Kidney capillary endothelial cell (primary cell): ENCODE results near the gene C1S.

Experiments used
- DNase-seq: peaks from one replicate; pipeline ENCODE4 v3.0.0-alpha.2; 2018; ENCODE audit warnings: low spot score

C1S gene

DNA sequence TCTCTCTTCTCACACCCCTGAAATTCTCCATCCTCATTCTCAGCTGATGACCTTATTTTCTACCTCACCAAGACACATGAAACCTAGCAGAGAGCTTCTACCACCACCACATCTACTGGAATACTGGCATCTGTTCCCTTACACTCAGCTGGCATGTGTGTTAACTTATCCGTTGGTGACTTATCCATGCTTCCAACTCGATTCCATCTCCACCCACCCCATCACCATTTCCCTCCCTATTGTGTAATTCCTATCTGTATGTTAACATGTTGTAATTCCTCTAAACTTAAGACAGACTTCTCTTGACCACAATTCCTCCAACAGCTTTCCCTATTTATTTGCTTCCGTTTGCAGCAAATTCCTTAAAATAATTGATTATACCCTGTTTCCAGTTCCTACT, 15.4 kb downstream of the C1S start:
- DNase-seq: no peak

DNA sequence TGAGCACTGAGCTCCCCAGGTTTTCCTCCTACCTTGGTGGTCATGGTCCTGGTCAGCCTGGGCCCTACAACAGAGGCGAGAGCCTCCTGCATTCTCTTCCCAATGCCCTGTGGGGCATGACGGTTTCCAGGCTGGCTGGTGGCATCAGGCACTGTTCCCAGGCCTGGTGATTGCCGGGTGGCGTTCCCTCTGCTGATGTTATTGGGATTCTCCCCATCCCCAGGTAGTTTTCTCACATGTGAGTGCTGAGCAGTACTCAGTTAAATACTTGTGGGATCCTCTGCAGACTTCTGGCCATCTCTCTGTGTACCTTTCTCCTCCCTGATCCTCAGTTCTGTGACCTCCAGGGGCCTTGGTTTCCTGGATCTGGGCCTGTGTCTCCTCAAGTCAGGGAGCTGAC, 16.0 kb downstream of the C1S start:
- DNase-seq: no peak

DNA sequence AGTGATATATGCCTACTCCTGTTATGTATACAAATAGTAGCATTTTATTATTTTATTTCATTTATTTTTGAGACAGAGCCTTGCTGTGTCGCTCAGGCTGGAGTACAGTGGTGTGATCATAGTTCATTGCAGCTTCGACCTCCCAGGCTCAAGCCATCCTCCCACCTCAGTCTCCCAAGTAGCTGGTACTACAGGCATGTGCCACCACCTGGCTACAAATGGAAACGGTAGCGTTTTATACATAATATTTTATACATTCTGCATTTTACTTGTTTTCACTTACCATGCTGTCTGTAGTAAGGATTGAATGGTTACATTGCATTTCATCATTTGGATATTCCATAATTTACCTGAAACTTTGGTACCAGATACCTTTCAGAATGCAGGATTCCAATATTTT, 17.6 kb downstream of the C1S start:
- DNase-seq: no peak

DNA sequence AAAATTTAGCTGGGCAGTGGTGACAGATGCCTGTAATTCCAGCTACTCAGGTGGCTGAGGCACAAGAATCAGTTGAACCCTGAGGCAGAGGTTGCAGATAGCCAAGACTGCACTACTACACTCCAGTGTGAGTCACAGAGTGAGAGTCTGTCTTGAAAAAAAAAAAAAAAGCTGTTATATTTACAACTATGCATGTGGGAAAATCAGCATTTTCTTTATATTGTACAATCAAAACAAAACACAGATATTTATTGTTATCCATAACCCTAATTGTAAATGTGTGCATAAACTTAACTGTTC, 19.3 kb downstream of the C1S start:
- no peak for DNase-seq

GRCh38 chr12:7081037-7081436, 20.5 kb downstream of the C1S start:
- no peak for DNase-seq

DNA sequence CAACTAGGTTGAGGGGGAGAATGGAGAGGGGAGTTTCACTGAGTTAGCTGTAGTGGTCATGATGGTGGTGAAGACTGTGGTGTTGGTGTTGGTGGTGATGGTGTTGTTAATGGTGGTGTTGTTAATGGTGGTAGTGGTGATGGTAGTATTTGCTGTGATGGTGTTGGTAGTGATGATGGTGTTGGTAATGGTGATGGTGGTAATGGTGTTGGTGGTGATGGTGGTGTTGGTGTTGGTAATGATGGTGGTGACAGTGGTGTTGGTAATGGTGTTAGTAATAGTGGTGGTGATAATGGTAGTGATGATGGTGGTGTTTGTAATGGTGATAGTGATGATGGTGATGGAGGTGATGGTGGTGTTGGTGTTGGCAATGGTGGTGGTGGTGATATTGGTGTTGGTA, 22.6 kb downstream of the C1S start:
- no peak for DNase-seq

DNA sequence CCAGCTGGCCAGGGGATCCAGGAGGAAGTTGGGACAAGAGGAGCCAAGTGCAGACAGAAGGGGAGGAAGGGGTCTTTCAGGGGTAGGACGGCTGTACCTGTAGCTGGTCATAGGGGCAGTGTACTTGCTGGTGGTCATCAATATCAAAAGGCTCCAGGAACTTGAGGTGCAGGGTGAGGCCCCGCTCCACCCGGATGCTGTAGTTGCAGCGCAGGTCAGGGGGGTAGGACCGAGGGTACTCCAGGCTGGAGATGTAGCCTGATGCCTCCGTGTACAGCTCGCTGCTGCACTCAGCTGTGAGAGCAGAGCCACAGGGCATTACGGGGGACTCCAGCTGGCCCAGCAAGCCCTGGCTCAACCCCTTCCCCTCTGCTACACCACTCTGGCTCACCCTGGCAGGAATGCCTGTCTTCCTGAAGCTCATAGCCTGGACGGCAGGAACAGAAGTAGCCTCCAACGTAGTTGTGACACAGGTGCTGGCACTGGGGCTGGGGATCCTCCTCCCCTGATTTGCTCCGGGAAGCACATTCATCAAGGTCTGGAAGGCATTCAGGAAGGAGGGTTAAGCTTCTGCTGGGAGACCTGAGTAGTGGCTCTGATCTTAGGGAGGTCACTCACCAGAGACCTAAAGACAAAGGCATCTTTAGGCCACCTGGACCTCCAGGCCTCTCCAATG, 28.8 kb downstream of the C1S start:
- DNase-seq: no peak

- DNase-seq: no peak
These were observed 29.9 kb downstream of the C1S start for GRCh38 chr12:7090222-7090998.

GRCh38 chr12:7091171-7091570, 30.7 kb downstream of the C1S start:
- no peak for DNase-seq

DNA sequence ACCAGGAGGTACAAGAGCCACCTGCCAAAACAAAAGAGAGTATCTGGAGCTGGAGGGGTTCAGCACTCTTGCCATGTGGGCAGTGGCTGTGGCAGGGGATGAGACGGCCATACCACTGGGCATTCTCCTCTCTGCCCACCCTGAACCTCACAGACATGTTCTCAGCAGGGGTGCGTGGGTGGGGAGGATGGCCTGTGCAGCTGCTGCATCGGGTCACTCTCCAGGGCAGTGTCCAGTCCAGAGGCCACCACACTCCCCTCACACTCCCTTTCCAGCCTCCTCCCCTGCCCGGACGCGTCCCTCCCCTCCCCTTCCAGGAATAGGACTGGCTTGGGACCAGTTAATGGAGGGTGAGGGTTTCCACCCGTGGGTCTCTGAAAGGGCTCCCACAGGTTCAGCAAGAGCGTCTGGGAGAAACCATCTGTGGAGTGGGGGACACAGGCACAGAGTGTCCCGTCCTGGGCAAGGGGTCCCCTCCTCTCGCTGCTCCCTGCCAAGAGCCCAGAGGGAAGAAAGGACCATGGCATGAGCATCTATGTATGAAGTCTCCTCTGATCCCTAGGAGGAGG, 31.2 kb downstream of the C1S start:
- DNase-seq: no peak

DNA sequence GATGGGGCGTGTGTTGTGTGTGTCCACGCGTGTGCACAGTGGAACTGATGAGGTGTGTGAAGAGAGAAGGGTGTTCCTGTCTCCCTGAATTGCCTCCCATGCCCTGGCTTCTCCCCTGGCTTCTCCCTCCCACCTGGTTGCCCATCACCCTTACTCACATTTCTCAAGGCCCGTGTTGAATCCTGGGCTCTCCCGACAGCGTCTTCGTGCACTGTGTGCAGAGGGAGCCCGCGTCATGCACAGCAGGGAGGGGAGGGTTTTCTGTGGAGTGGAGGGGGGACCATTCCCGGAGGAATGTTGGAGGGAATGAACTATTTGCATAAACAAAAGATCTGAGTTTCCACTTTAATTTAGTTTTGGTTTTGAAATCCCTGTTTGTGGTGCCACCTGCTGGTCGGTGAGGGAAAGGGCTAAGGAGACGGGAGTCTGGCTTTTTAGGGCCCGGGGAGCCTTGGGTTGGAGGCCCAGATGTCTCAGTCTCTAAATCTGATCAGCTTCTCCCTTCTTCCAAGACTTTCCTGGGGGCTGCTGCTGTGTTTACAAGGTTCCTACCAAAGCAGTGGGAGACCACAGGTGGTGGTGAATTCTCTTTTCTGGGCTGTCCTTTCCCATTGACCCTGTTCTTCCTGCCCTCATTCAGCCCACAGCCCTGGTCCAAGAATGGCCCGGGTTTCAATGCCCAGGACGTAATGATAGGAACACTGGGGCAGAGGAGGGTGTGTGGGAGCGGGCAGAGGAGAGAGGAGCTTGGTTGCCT, 31.9 kb downstream of the C1S start, which contains the start of gene C1R:
TSS of gene C1R (minus strand) at position 217 of the 757 bp plus-strand sequence. CDS start at position 160, 57 bp downstream.
- DNase-seq: peak; percentile 57

- no peak for DNase-seq
These were observed 32.5 kb downstream of the C1S start for GRCh38 chr12:7092986-7093460.

- no peak for DNase-seq
These were observed 33.0 kb downstream of the C1S start for GRCh38 chr12:7093486-7093885.

DNA sequence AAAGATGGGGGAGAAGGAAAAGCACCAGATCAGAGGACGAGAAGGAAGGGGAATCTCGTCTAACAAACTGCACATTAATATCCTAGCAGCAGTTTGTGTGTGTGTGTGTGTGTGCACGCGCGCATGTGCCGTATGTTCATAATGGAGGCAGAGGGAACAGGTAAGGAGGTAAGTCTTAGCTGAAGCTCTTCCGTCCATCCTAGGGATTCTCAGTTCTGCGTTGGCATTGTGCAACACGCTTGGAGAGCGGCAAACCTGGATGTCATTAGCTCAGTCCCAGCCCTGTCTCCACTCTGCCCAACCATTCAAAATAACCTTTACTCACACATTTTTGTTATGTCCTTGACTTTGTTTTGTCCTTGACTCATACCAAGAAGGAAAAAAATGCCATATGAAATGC, 33.4 kb downstream of the C1S start:
- no peak for DNase-seq

DNA sequence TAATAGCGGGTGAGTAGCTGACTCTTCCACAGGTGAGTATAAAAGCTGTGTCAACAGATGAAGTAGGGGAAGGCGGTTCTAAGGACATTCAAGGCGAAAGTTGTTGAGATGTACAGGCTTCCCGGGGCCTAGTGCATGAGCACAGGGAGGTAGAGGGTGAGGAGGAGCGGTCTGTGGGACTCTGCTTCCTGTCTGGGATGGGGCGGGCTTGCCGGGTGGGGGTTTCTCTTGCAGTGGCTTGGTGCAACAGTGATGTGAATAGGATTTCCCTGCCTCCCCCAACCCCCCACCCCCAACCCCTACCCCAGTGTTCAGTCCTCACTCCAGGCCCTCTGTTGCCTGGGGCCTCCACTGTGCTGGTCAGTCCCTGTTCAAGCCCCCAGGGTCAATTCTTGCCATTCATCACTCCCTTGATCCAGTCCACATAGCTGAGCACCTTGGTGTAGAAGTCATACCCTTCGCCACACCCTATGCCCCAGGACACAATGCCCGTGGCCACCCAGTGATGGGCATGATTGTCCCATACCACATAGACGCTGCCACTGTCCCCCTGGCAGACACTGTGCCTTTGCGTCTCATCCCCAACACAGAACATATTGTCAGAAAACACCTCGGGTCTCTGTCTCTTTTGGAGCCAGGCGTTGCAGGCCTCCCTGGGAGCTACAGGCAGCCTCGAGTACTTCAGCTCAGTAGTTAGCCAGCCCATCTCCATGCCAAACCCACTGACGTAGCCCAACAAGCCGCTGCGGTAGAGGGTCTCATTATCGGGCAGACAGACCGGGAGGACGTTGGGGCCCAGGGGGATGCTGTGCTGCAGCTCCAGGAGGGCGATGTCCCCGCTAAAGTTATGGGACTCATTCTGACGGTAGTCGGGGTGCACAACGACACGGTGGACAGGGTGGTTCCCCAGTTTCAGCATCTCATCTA, 35.8 kb downstream of the C1S start:
- no peak for DNase-seq

DNA sequence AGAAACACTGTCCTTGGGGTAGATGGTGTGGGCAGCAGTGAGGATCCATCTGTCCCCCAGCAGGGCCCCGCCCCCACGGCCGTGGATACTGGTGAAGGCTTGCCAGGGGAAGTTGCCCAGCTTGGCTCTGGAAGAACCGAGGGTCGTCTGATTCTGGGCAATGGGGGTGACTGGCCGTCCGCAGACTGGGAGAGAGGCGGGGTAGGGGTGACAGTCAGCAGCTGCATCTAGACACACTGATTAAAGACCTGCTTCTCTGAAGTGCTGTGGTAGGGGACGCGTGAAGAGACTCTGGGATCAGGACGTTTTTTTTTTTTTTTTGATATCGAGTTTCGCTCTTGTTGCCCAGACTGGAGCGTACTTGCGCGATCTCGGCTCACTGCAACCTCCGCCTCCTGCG, 36.5 kb downstream of the C1S start:
- no peak for DNase-seq

- DNase-seq: no peak
These were observed 38.9 kb downstream of the C1S start for GRCh38 chr12:7099290-7099996.

DNA sequence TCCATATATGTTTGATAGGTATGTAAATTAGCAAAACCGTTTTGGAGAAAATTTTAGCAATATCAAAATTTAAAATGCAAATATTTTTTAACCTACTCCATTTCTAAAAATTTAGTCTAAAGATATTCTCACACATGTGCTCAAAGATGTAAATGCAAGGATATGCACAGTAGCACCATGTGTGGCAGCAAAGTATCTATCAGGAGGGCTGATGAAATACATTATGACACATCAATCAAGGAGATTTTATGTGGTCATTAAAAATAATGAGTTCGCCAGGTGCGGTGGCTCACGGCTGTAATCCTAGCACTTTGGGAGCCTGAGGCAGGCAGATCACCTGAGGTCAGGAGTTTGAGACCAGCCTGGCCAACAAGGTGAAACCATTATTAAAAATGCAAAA, 39.7 kb downstream of the C1S start:
- no peak for DNase-seq

DNA sequence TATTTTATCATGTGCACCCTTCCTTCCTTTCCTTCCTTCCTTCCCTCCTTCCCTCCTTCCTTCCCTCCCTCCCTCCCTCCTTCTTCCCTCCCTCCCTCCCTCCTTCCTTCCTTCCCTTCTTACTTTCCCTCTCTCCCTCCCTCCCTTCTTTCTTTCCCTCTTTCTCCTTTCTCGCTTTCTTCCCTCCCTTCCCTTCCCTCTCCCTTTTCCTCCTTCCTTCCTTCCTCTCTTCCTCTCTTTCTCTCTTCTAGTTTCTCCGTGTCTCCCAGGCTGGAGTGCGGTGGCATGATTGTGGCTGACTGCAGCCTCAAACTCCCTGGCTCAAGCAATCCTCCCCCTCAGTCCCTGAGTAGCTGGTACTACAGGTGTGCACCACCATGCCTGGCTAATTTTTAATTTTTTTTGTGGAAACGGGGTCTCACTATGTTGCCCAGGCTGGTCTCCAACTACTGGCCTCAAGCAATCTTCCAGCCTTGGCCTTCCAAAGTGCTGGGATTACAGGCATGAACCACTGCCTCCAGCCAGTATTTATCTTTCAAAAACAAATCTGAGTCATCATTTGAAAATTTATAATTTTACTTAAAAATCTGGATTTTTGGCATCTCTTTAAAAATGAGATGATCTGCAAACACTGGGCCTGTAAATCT, 40.7 kb downstream of the C1S start:
- DNase-seq: no peak

GRCh38 chr12:7101694-7102131, 41.2 kb downstream of the C1S start:
- DNase-seq: no peak
